ENCODE results near the gene STARD8.

GRCh38 chrX:68686097-68686977, 38.9 kb downstream of the STARD8 start:
- TF ChIP-seq REST (IDR thresholded peaks at IDR 0.05; ENCODE audit: borderline replicate concordance) (no peak), CTCF (IDR thresholded peaks at IDR 0.05; ENCODE audit: poor library complexity, severe bottlenecking) (no peak), EZH2 (IDR thresholded peaks at IDR 0.05; ENCODE audit: borderline replicate concordance, insufficient read depth, low read length, poor library complexity, severe bottlenecking) (no peak), TAF1 (IDR thresholded peaks at IDR 0.05; ENCODE audit: low read depth) (no peak), RAD21 (conservative IDR thresholded peaks at IDR 0.05) (no peak), EP300 (conservative IDR thresholded peaks at IDR 0.05; ENCODE audit: poor library complexity, severe bottlenecking) (no peak)
